ENCODE data around the gene NANP. TPM values are rescaled to one million over a fixed set of nuclear protein-coding genes. Genes with fewer than 3 reads are reported as not detected.
A peak's percentile ranks its signal among the peaks of the same experiment; 100 is the strongest.
"Not testable (repeated sequence)": the region's sequence is repeated elsewhere in the genome, so short reads cannot be mapped to it uniquely, and the experiment has no call there.

Gene NANP
- total RNA-seq, 1 donor from 2014 or later: 5.4 TPM

GRCh38 chr20:25592135-25592852 is 31.5 kb downstream of the NANP start:
- no peaks in the 10 kb centered on the region for H3K4me1 ChIP-seq
- TF ChIP-seq, protein P1, sequence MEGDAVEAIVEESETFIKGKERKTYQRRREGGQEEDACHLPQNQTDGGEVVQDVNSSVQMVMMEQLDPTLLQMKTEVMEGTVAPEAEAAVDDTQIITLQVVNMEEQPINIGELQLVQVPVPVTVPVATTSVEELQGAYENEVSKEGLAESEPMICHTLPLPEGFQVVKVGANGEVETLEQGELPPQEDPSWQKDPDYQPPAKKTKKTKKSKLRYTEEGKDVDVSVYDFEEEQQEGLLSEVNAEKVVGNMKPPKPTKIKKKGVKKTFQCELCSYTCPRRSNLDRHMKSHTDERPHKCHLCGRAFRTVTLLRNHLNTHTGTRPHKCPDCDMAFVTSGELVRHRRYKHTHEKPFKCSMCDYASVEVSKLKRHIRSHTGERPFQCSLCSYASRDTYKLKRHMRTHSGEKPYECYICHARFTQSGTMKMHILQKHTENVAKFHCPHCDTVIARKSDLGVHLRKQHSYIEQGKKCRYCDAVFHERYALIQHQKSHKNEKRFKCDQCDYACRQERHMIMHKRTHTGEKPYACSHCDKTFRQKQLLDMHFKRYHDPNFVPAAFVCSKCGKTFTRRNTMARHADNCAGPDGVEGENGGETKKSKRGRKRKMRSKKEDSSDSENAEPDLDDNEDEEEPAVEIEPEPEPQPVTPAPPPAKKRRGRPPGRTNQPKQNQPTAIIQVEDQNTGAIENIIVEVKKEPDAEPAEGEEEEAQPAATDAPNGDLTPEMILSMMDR (IDR thresholded peaks at IDR 0.05): no peak
- no peak overlapping the region for H3K4me3 ChIP-seq
- intact Hi-C loops (cut with DNase I): no loop called here
- DNase-seq (no peak), ATAC-seq (no peak)
- no peaks in the 10 kb centered on the region for H3K27me3 ChIP-seq (ENCODE audit: low read depth)
- no peaks in the 10 kb centered on the region for H3K36me3 ChIP-seq
- H3K27ac ChIP-seq: no peak overlapping the region
- H3K9me3 ChIP-seq: no peaks in the 10 kb centered on the region

- ATAC-seq; H3K4me3 ChIP-seq; H3K36me3 ChIP-seq; H3K27ac ChIP-seq; H3K9me3 ChIP-seq; intact Hi-C loops (cut with DNase I); H3K27me3 ChIP-seq (ENCODE audit: low read depth); DNase-seq; H3K4me1 ChIP-seq: not testable (repeated sequence)
Observed at GRCh38 chr20:25590778-25591177, 33.0 kb downstream of the NANP start.

GRCh38 chr20:25588491-25588890 is 35.3 kb downstream of the NANP start:
- Histone ChIP-seq H3K4me1 (no peaks in the 10 kb centered on the region), H3K4me3 (no peak overlapping the region)
- TF ChIP-seq, protein P1 (IDR thresholded peaks at IDR 0.05): no peak

GRCh38 chr20:25587536-25587935 is 36.3 kb downstream of the NANP start:
- H3K27ac ChIP-seq: no peak overlapping the region
- TF ChIP-seq, protein P1 (IDR thresholded peaks at IDR 0.05): no peak
- intact Hi-C loops (cut with DNase I): no loop called here
- H3K4me1 ChIP-seq: no peaks in the 10 kb centered on the region
- DNase-seq (no peak), ATAC-seq (no peak)
- H3K9me3 ChIP-seq: no peaks in the 10 kb centered on the region
- peaks cover 16% of the 10 kb centered on the region for H3K27me3 ChIP-seq (ENCODE audit: low read depth)
- no peaks in the 10 kb centered on the region for H3K36me3 ChIP-seq
- H3K4me3 ChIP-seq: no peak overlapping the region

More at GRCh38 chr20:25588491-25588890, 35.3 kb downstream of the NANP start:
- no peak for ATAC-seq
- no peaks in the 10 kb centered on the region for H3K9me3 ChIP-seq
- no peaks in the 10 kb centered on the region for H3K36me3 ChIP-seq
- intact Hi-C loops (cut with DNase I): no loop called here
- peaks cover 16% of the 10 kb centered on the region for H3K27me3 ChIP-seq (ENCODE audit: low read depth)
- DNase-seq: no peak
- no peak overlapping the region for H3K27ac ChIP-seq

DNA sequence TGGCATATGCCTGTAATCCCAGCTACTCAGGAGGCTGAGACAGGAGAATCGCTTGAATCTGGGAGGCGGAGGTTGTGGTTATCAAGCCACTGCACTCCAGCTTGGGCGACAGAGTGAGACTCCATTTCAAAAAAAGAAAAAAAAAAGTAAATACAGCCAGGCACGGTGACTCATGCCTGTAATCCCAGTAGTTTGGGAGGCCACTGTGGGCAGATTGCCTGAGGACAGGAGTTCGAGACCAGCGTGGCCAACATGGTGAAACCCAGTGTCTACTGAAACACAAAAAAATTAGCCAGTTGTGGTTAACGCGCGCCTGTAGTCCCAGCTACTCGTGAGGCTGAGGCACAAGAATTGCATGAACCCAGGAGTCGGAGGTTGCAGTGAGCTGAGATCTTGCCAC is 36.9 kb downstream of the NANP start:
- TF ChIP-seq, protein P1 (IDR thresholded peaks at IDR 0.05): no peak
- Histone ChIP-seq H3K36me3 (no peaks in the 10 kb centered on the region), H3K27me3 (ENCODE audit: low read depth) (peaks cover 16% of the 10 kb centered on the region), H3K4me3 (no peak overlapping the region), H3K27ac (no peak overlapping the region), H3K9me3 (no peaks in the 10 kb centered on the region), H3K4me1 (no peaks in the 10 kb centered on the region)
- intact Hi-C loops (cut with DNase I): no loop called here
- ATAC-seq: no peak
- no peak for DNase-seq

GRCh38 chr20:25584905-25585704 is 38.7 kb downstream of the NANP start, which contains the start of gene NINL:
Gene NINL (minus strand): TSS chr20:25585531. CDS start chr20:25526587, 58,944 bp downstream.
- DNase-seq: peak; percentile 72
- peak; percentile 90 to 95 for ATAC-seq
- peak within 1 kb of the TSS; percentile 72 for H3K4me3 ChIP-seq
- peak within 1 kb of the TSS; percentile 77 for H3K27ac ChIP-seq
- H3K27me3 ChIP-seq (ENCODE audit: low read depth): peaks cover 16% of the 10 kb centered on the region
- intact Hi-C loops (cut with DNase I): no loop called here
- TF ChIP-seq, protein P1 (IDR thresholded peaks at IDR 0.05): no peak
- no peaks in the 10 kb centered on the region for H3K36me3 ChIP-seq
- H3K4me1 ChIP-seq: no peaks in the 10 kb centered on the region
- H3K9me3 ChIP-seq: no peaks in the 10 kb centered on the region

GRCh38 chr20:25583607-25584006 is 40.2 kb downstream of the NANP start:
- peaks cover 16% of the 10 kb centered on the region for H3K27me3 ChIP-seq (ENCODE audit: low read depth)
- H3K9me3 ChIP-seq; H3K4me3 ChIP-seq; H3K4me1 ChIP-seq; DNase-seq; ATAC-seq; intact Hi-C loops (cut with DNase I); H3K27ac ChIP-seq; H3K36me3 ChIP-seq: not testable (repeated sequence)
